A549 (cell line): Measurements from ENCODE around the gene SERPINA6.

Experiments used
- CHD4 ChIP-seq: fragments of 200-600 bp; sonication (generic); IDR thresholded peaks from 2 replicates; pipeline ENCODE4 v1.6.1; 2016; ENCODE audit warnings: antibody characterized with exemption, mild to moderate bottlenecking, borderline replicate concordance
- POLR2A ChIP-seq: IDR thresholded peaks from 2 replicates; pipeline ENCODE4 v1.6.1; 2012; ENCODE audit warnings: mild to moderate bottlenecking, low read length
- TF ChIP-seq, protein P1 (sequence below): fragments of >200 bp; sonication (Bioruptor Twin); formaldehyde crosslinking; IDR thresholded peaks from 3 replicates; pipeline ENCODE4 v1.5.1; 2016
- TF ChIP-seq, protein P2 (sequence below): IDR thresholded peaks from 2 replicates; pipeline ENCODE4 v1.6.1; 2012

DNA sequence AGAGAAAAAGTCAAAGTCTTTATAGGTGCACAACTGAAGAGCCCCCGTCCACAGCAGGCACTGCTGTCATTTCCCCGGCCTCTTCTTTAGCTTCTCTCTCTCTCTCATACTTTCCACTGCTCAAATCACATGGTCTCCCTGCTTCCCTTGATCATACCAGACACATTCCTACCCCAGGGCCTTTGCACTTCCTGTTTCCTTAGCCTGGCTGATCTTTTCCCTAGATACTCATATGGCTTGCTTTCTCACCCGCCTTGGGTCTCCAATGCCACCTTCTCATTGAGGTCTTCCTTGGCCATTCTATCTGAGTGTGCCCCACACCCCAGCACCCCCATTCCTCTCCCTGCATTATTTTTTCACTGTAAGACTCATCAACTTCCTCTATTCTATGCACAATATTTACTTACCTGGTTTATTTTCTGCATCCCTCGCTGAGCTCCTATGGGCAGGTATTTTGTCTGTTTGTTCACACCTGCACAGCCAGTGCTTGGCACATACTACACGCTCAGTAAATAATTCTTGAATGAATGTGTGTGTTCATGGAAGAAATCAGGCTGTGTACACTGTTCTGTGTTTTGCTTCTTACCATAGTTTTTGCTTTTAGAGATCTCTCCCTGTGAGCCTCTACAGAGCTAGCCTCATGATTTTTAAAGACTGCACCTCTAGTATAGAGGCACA, 33.4 kb upstream of the SERPINA6 start:
- TF ChIP-seq CHD4 (no peak), POLR2A (no peak)
- TF ChIP-seq, protein P1, sequence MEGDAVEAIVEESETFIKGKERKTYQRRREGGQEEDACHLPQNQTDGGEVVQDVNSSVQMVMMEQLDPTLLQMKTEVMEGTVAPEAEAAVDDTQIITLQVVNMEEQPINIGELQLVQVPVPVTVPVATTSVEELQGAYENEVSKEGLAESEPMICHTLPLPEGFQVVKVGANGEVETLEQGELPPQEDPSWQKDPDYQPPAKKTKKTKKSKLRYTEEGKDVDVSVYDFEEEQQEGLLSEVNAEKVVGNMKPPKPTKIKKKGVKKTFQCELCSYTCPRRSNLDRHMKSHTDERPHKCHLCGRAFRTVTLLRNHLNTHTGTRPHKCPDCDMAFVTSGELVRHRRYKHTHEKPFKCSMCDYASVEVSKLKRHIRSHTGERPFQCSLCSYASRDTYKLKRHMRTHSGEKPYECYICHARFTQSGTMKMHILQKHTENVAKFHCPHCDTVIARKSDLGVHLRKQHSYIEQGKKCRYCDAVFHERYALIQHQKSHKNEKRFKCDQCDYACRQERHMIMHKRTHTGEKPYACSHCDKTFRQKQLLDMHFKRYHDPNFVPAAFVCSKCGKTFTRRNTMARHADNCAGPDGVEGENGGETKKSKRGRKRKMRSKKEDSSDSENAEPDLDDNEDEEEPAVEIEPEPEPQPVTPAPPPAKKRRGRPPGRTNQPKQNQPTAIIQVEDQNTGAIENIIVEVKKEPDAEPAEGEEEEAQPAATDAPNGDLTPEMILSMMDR, result no peak
- TF ChIP-seq, protein P2, sequence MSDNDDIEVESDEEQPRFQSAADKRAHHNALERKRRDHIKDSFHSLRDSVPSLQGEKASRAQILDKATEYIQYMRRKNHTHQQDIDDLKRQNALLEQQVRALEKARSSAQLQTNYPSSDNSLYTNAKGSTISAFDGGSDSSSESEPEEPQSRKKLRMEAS, result no peak
